SK-N-SH (cell line): ENCODE results near the gene LMBR1L. TPM values are rescaled to one million over a fixed set of nuclear protein-coding genes. Genes with fewer than 3 reads are reported as not detected.
A peak's percentile ranks its signal among the peaks of the same experiment; 100 is the strongest.

Experiments used
- CTCF ChIA-PET: fragments of 300-600, 350-600 bp; formaldehyde crosslinking; extraction: SDS; loops from one replicate; lab custom pipeline; 2021; lab: Yijun Ruan, JAX
- POLR2A ChIA-PET: fragments of 350-600 bp; sonication (Branson Sonifier 250); formaldehyde crosslinking; extraction: SDS; loops from one replicate; lab custom pipeline; 2020; ENCODE audit warnings: antibody characterized with exemption, inconsistent platforms; lab: Yijun Ruan, JAX
- DNase-seq: peaks from one replicate; pipeline ENCODE4 v3.0.0; 2012
- H2AFZ ChIP-seq: fragments of 200-600 bp; sonication (generic); 2 replicates; pipeline ENCODE4 v1.8.1; 2016; ENCODE audit warnings: antibody characterized with exemption, mild to moderate bottlenecking, low read depth
- H3F3A ChIP-seq: fragments of 200-600 bp; sonication (generic); replicated peaks from 2 replicates; pipeline ENCODE3; 2016; ENCODE audit warnings: antibody characterized with exemption, mild to moderate bottlenecking; ENCODE audit not compliant: insufficient read depth
- H3K27ac ChIP-seq, 2 experiments: fragments of 200-500 bp in 1 of 2; fragments of 200-600 bp in 1 of 2; sonication (Bioruptor generic) in 1 of 2; sonication (generic), shearing (Covaris generic) in 1 of 2; 2 replicates each; pipeline versions ENCODE4 v1.5.1 to v1.6.1; 2014 to 2016; ENCODE audit warnings: low read depth in 2 of 2, inconsistent platforms in 1 of 2, low read length in 1 of 2, mild to moderate bottlenecking in 1 of 2, mixed read lengths in 1 of 2
- H3K27me3 ChIP-seq: fragments of 200-600 bp; sonication (generic), shearing (Covaris generic); 2 replicates; pipeline ENCODE4 v1.6.1; 2016; ENCODE audit warnings: mixed run types; ENCODE audit not compliant: insufficient read depth
- H3K36me3 ChIP-seq, 2 experiments: fragments of 200-500 bp in 1 of 2; fragments of 200-600 bp in 1 of 2; sonication (Bioruptor generic) in 1 of 2; sonication (generic) in 1 of 2; replicated peaks in 1 of 2; 2 replicates each; pipeline versions ENCODE3 to v1.5.1; 2014 to 2016; ENCODE audit warnings: low read length in 1 of 2, mild to moderate bottlenecking in 1 of 2; ENCODE audit not compliant: insufficient read depth in 2 of 2, control insufficient read depth in 1 of 2
- H3K4me1 ChIP-seq, 2 experiments: fragments of 200-500 bp in 1 of 2; fragments of 200-600 bp in 1 of 2; sonication (Bioruptor generic) in 1 of 2; sonication (generic), shearing (Covaris generic) in 1 of 2; 2 replicates each; pipeline versions ENCODE4 v1.5.1 to v1.6.1; 2014 to 2016; ENCODE audit warnings: low read depth in 1 of 2, low read length in 1 of 2, mixed run types in 1 of 2; ENCODE audit not compliant: insufficient read depth in 2 of 2, control insufficient read depth in 1 of 2
- H3K4me2 ChIP-seq: fragments of 200-600 bp; sonication (generic), shearing (Covaris generic); 2 replicates; pipeline ENCODE4 v1.6.1; 2017; ENCODE audit warnings: mixed run types
- H3K4me3 ChIP-seq, 2 experiments: fragments of 200-500 bp in 1 of 2; fragments of 200-600 bp in 1 of 2; sonication (Bioruptor generic) in 1 of 2; sonication (generic), shearing (Covaris generic) in 1 of 2; 2 replicates each; pipeline versions ENCODE4 v1.5.1 to v1.8.1; 2014 to 2016; ENCODE audit warnings: low read depth in 2 of 2, inconsistent platforms in 1 of 2, low read length in 1 of 2, mild to moderate bottlenecking in 1 of 2, mixed read lengths in 1 of 2, moderate library complexity in 1 of 2
- H3K79me2 ChIP-seq: fragments of 200-600 bp; sonication (generic); 2 replicates; pipeline ENCODE4 v1.8.1; 2017; ENCODE audit warnings: mild to moderate bottlenecking; ENCODE audit not compliant: insufficient read depth
- H3K9ac ChIP-seq: fragments of 200-600 bp; sonication (generic); 2 replicates; pipeline ENCODE4 v1.6.1; 2017; ENCODE audit warnings: mixed run types
- H3K9me2 ChIP-seq: fragments of 200-600 bp; sonication (generic); 2 replicates; pipeline ENCODE4 v1.6.1; 2017; ENCODE audit warnings: mixed run types
- H3K9me3 ChIP-seq: fragments of 200-600 bp; sonication (generic); 2 replicates; pipeline ENCODE4 v1.6.1; 2017; ENCODE audit warnings: mixed run types, mild to moderate bottlenecking, moderate library complexity
- H4K20me1 ChIP-seq: fragments of 200-600 bp; sonication (generic); 2 replicates; pipeline ENCODE4 v1.6.1; 2017; ENCODE audit warnings: mild to moderate bottlenecking, mixed run types; ENCODE audit not compliant: insufficient read depth
- CHD2 ChIP-seq: fragments of 150-350 bp; IDR thresholded peaks from 2 replicates; pipeline ENCODE4 v1.6.1; 2018; ENCODE audit warnings: low read length; ENCODE audit not compliant: partially characterized antibody
- FOSL2 ChIP-seq: IDR thresholded peaks from 2 replicates; pipeline ENCODE4 v1.4.0; 2012; ENCODE audit warnings: low read depth, mild to moderate bottlenecking, moderate library complexity, borderline replicate concordance
- FOXJ3 ChIP-seq: sonication (generic); formaldehyde crosslinking; IDR thresholded peaks from 2 replicates; pipeline ENCODE4 v1.5.1; 2020; ENCODE audit warnings: mild to moderate bottlenecking, missing genetic modification reagents
- GABPA ChIP-seq: IDR thresholded peaks from 2 replicates; pipeline ENCODE4 v1.4.0; 2012; ENCODE audit warnings: low read depth, mild to moderate bottlenecking
- GATA2 ChIP-seq: sonication (generic); formaldehyde crosslinking; IDR thresholded peaks from 2 replicates; pipeline ENCODE4 v1.5.0; 2020; ENCODE audit warnings: mild to moderate bottlenecking, missing genetic modification reagents
- MXI1 ChIP-seq: IDR thresholded peaks from 2 replicates; pipeline ENCODE4 v1.6.1; 2012; ENCODE audit warnings: mild to moderate bottlenecking, low read depth, low read length, improper control_type of control experiment
- NRF1 ChIP-seq: IDR thresholded peaks from 2 replicates; pipeline ENCODE4 v1.6.1; 2012; ENCODE audit warnings: low read depth, mild to moderate bottlenecking, low read length
- POLR2AphosphoS5 ChIP-seq: IDR thresholded peaks from 2 replicates; pipeline ENCODE4 v1.6.1; 2012; ENCODE audit warnings: low read depth, low read length
- RAD21 ChIP-seq: IDR thresholded peaks from 2 replicates; pipeline ENCODE4 v1.6.1; 2012; ENCODE audit warnings: mild to moderate bottlenecking, low read length
- RCOR1 ChIP-seq: fragments of 150-350 bp; IDR thresholded peaks from 2 replicates; pipeline ENCODE4 v1.6.1; 2017; ENCODE audit warnings: antibody characterized with exemption, low read length
- SIN3A ChIP-seq: IDR thresholded peaks from 2 replicates; pipeline ENCODE4 v1.6.1; 2012; ENCODE audit warnings: low read depth, mild to moderate bottlenecking, low read length, moderate library complexity, borderline replicate concordance
- SMC3 ChIP-seq: IDR thresholded peaks from 2 replicates; pipeline ENCODE4 v1.6.1; 2012; ENCODE audit warnings: low read depth, low read length, improper control_type of control experiment
- WGBS: methylation state at CpG from one replicate; pipeline ENCODE4 v1.1.6; 2017; ENCODE audit warnings: low lambda C conversion rate; 5-methylcytosine and 5-hydroxymethylcytosine counted together
- polyA plus RNA-seq, 3 experiments: library from polyadenylated mRNA; depleted of rRNA; stranded (reverse); fragments of >200 nt; gene quantifications; 2 replicates each; pipeline ENCODE4 v1.2.3, GENCODE V29; 2012
- TF ChIP-seq, protein P1 (sequence below): IDR thresholded peaks from 2 replicates; pipeline ENCODE4 v1.4.0; 2012; ENCODE audit warnings: low read depth, borderline replicate concordance
- TF ChIP-seq, protein P2 (sequence below): IDR thresholded peaks from 2 replicates; pipeline ENCODE4 v1.4.0; 2012; ENCODE audit warnings: low read depth, borderline replicate concordance
- TF ChIP-seq, protein P3 (sequence below): fragments of 200-600 bp; sonication (generic); IDR thresholded peaks from 2 replicates; pipeline ENCODE4 v1.6.1; 2017; ENCODE audit warnings: antibody characterized with exemption, mild to moderate bottlenecking, moderate library complexity

Gene LMBR1L
- polyA plus RNA-seq, 1 of the 3 experiments (the other 2 are of a cell fraction): 61.4 TPM

- TF ChIP-seq CHD2 (no peak), SMC3 (0 out of 2 replicates have a peak, but pooled peaks have one; percentile 0)
- TF ChIP-seq, protein P1, sequence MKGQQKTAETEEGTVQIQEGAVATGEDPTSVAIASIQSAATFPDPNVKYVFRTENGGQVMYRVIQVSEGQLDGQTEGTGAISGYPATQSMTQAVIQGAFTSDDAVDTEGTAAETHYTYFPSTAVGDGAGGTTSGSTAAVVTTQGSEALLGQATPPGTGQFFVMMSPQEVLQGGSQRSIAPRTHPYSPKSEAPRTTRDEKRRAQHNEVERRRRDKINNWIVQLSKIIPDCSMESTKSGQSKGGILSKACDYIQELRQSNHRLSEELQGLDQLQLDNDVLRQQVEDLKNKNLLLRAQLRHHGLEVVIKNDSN: no peak
Observed at GRCh38 chr12:49089821-49090773, 20.6 kb downstream of the LMBR1L start (continued).

- POLR2A ChIA-PET: interaction anchor here (1.0 to 1.7 kb wide), 4 partner anchors 13 to 42 kb away, joined by 4 to 12 read pairs (median 7); partner anchors contain the start of genes LMBR1L, RHEBL1 and TUBA1B
- WGBS: 84% methylated on average over 6 of the region's 6 CpGs
- DNase-seq: no peak
Observed at GRCh38 chr12:49088932-49089330, 21.7 kb downstream of the LMBR1L start.

GRCh38 chr12:49088150-49088931 is 22.3 kb downstream of the LMBR1L start:
- Histone ChIP-seq H3K9ac (no peak overlapping the region), H2AFZ (peak overlapping the region; percentile 67; the same call in 1 of the 2 replicates), H3F3A (peaks cover 3% of the 10 kb centered on the region), H3K9me2 (no peaks in the 10 kb centered on the region), H3K36me3 (no peaks in the 10 kb centered on the region), H4K20me1 (no peaks in the 10 kb centered on the region), H3K27me3 (no peaks in the 10 kb centered on the region), H3K4me1 (peaks cover 0 to 24% of the 10 kb centered on the region in 2 experiments; a peak in 1 of 4 replicates), H3K4me2 (peak overlapping the region; percentile 69; the same call in 1 of the 2 replicates), H3K79me2 (no peaks in the 10 kb centered on the region), H3K9me3 (no peaks in the 10 kb centered on the region), H3K27ac (no peak overlapping the region), H3K4me3 (peak overlapping the region in 1 of 2 experiments; percentile 49; a peak in 2 of 4 replicates)
- WGBS: 8% methylated on average over 17 of the region's 18 CpGs
- CTCF ChIA-PET: interaction anchor here (0.6 to 12.8 kb wide), 51 partner anchors 9 to 1026 kb away, joined by 3 to 315 read pairs (median 4); partner anchors contain the start of genes DDN, DHH, KMT2D and LMBR1L
- DNase-seq: peak; percentile 86
- POLR2A ChIA-PET: interaction anchor here (1.0 to 1.7 kb wide), 4 partner anchors 19 to 43 kb away, joined by 3 to 12 read pairs (median 7); partner anchors contain the start of genes LMBR1L, RHEBL1 and TUBA1B
- TF ChIP-seq GATA2 (CRISPR knock-in tag) (no peak; the same call in 1 of the 2 replicates), MXI1 (peak; percentile 46; the same call in 1 of the 2 replicates), FOXJ3 (CRISPR knock-in tag) (no peak), FOSL2 (peak; percentile 34; the same call in 1 of the 2 replicates), RCOR1 (0 out of 2 replicates have a peak, but pooled peaks have one; percentile 33), SMC3 (peak; percentile 90), POLR2AphosphoS5 (no peak), NRF1 (peak; percentile 66), RAD21 (peak; percentile 79), CHD2 (no peak), SIN3A (0 out of 2 replicates have a peak, but pooled peaks have one; percentile 39)
- TF ChIP-seq, protein P2, sequence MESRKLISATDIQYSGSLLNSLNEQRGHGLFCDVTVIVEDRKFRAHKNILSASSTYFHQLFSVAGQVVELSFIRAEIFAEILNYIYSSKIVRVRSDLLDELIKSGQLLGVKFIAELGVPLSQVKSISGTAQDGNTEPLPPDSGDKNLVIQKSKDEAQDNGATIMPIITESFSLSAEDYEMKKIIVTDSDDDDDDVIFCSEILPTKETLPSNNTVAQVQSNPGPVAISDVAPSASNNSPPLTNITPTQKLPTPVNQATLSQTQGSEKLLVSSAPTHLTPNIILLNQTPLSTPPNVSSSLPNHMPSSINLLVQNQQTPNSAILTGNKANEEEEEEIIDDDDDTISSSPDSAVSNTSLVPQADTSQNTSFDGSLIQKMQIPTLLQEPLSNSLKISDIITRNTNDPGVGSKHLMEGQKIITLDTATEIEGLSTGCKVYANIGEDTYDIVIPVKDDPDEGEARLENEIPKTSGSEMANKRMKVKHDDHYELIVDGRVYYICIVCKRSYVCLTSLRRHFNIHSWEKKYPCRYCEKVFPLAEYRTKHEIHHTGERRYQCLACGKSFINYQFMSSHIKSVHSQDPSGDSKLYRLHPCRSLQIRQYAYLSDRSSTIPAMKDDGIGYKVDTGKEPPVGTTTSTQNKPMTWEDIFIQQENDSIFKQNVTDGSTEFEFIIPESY: no peak
- TF ChIP-seq, protein P3, sequence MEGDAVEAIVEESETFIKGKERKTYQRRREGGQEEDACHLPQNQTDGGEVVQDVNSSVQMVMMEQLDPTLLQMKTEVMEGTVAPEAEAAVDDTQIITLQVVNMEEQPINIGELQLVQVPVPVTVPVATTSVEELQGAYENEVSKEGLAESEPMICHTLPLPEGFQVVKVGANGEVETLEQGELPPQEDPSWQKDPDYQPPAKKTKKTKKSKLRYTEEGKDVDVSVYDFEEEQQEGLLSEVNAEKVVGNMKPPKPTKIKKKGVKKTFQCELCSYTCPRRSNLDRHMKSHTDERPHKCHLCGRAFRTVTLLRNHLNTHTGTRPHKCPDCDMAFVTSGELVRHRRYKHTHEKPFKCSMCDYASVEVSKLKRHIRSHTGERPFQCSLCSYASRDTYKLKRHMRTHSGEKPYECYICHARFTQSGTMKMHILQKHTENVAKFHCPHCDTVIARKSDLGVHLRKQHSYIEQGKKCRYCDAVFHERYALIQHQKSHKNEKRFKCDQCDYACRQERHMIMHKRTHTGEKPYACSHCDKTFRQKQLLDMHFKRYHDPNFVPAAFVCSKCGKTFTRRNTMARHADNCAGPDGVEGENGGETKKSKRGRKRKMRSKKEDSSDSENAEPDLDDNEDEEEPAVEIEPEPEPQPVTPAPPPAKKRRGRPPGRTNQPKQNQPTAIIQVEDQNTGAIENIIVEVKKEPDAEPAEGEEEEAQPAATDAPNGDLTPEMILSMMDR: peak; percentile 87

More at GRCh38 chr12:49088932-49089330, 21.7 kb downstream of the LMBR1L start:
- peaks cover 0 to 25% of the 10 kb centered on the region in 2 experiments; a peak in 1 of 4 replicates for H3K4me1 ChIP-seq
- CTCF ChIA-PET: interaction anchor here (0.6 to 12.8 kb wide), 43 partner anchors 10 to 1026 kb away, joined by 3 to 315 read pairs (median 4); partner anchors contain the start of genes DDN, DHH, KMT2D and LMBR1L
- no peak overlapping the region for H3K27ac ChIP-seq
- peaks cover 3% of the 10 kb centered on the region for H3F3A ChIP-seq
- H3K4me2 ChIP-seq: no peak overlapping the region
- H3K9me3 ChIP-seq: no peaks in the 10 kb centered on the region
- no peak for TF ChIP-seq GABPA
- no peaks in the 10 kb centered on the region for H3K79me2 ChIP-seq
- no peak overlapping the region for H2AFZ ChIP-seq
- peaks cover 5% of the 10 kb centered on the region; the same call in 1 of the 2 replicates for H3K27me3 ChIP-seq
- H3K36me3 ChIP-seq: no peaks in the 10 kb centered on the region
- H4K20me1 ChIP-seq: no peaks in the 10 kb centered on the region
- H3K9ac ChIP-seq: no peak overlapping the region
- no peaks in the 10 kb centered on the region for H3K9me2 ChIP-seq
- no peak overlapping the region for H3K4me3 ChIP-seq
